Measurements from ENCODE around the gene PRR5. TPM values are rescaled to one million over a fixed set of nuclear protein-coding genes. Genes with fewer than 3 reads are reported as not detected.

The PRR5 gene
- total RNA-seq, 1 experiment from 2014 or later, result 26.9 TPM

- H4K20me1 ChIP-seq (ENCODE audit: insufficient read depth), result no peaks in the 10 kb centered on the region
- H3K79me2 ChIP-seq (ENCODE audit: insufficient read depth, low read length), result 0 out of 2 replicates have a peak, but pooled peaks cover under 1% of the 10 kb centered on the region
- no peaks in the 10 kb centered on the region; a peak in 3 of 4 replicates for H3K36me3 ChIP-seq (ENCODE audit: control insufficient read depth in 1 of 2, insufficient read depth in 2 of 2, low read length in 2 of 2)
- ATAC-seq, result no peak
- no TSS peak for BruUV-seq (replicated peaks)
- DNase-seq (ENCODE audit: low read depth, low spot score), result no peak
- no peaks in the 10 kb centered on the region; a peak in 1 of 4 replicates for H3K4me1 ChIP-seq (ENCODE audit: control insufficient read depth in 1 of 2, insufficient read depth in 2 of 2, low read length in 2 of 2)
- H2AFZ ChIP-seq (ENCODE audit: low read depth, low read length, poor library complexity, severe bottlenecking), result no peak overlapping the region
- CTCF ChIA-PET, result no interaction called here
- intact Hi-C loops (cut with micrococcal nuclease), result no loop called here
- H3K27ac ChIP-seq (ENCODE audit: low read depth, low read length), result no peak overlapping the region
- no peak overlapping the region for H3K9ac ChIP-seq (ENCODE audit: low read length)
- no peaks in the 10 kb centered on the region for H3K9me2 ChIP-seq (ENCODE audit: insufficient read depth)
- POLR2A ChIA-PET, result no interaction called here
- no peaks in the 10 kb centered on the region for H3K27me3 ChIP-seq (ENCODE audit: insufficient read depth, low read length)
- H3K4me2 ChIP-seq (ENCODE audit: low read length), result no peak overlapping the region
- H3K9me3 ChIP-seq (ENCODE audit: control insufficient read depth in 1 of 2, insufficient read depth in 1 of 2, low read depth in 1 of 2, low read length in 2 of 2), result no peaks in the 10 kb centered on the region
- H3K4me3 ChIP-seq (replicated peaks in 1 of 2; ENCODE audit: low read depth in 1 of 2, low read length in 2 of 2), result no peak overlapping the region
- RAD21 ChIA-PET (ENCODE audit: low non-redundant PET in 1 of 2, low total read pairs in 2 of 2, uncharacterized antibody in 2 of 2, unreplicated experiment in 2 of 2), result no interaction called here
- no peak for TF ChIP-seq POLR2A (IDR thresholded peaks at IDR 0.05; ENCODE audit: borderline replicate concordance, extremely low read depth, insufficient read depth, insufficient read length)
- no peak for TF ChIP-seq CTCF (IDR thresholded peaks at IDR 0.05 in 2 of 3, conservative IDR thresholded peaks at IDR 0.05 in 1 of 3; ENCODE audit: borderline replicate concordance in 1 of 3, insufficient read depth in 1 of 3, low read depth in 2 of 3, low read length in 2 of 3)
- TF ChIP-seq ELF1 (IDR thresholded peaks at IDR 0.05; ENCODE audit: borderline replicate concordance, low read depth), result no peak
- no peak for TF ChIP-seq REST (IDR thresholded peaks at IDR 0.05; ENCODE audit: low read depth)
- no peak for TF ChIP-seq EZH2phosphoT487 (IDR thresholded peaks at IDR 0.05; ENCODE audit: borderline replicate concordance)
- TF ChIP-seq MAX (IDR thresholded peaks at IDR 0.05), result no peak
- TF ChIP-seq ATF3 (IDR thresholded peaks at IDR 0.05), result no peak
- no peak for TF ChIP-seq SIN3A (IDR thresholded peaks at IDR 0.05; ENCODE audit: low read depth)
- no peak for TF ChIP-seq SRF (IDR thresholded peaks at IDR 0.05; ENCODE audit: low read depth)
- TF ChIP-seq EZH2 (IDR thresholded peaks at IDR 0.05), result no peak
- no peak for TF ChIP-seq EGR1 (IDR thresholded peaks at IDR 0.05; ENCODE audit: low read depth)
- no peak for TF ChIP-seq CEBPB (IDR thresholded peaks at IDR 0.05; ENCODE audit: low read depth)
- no peak for TF ChIP-seq CBX3 (IDR thresholded peaks at IDR 0.05; ENCODE audit: low read depth)
- no peak for TF ChIP-seq ZBTB33 (IDR thresholded peaks at IDR 0.05; ENCODE audit: extremely low read depth, insufficient replicate concordance, low read length)
- no peak for TF ChIP-seq POLR2AphosphoS5 (IDR thresholded peaks at IDR 0.05; ENCODE audit: low read depth, low read length)
- TF ChIP-seq ZNF274 (IDR thresholded peaks at IDR 0.05; ENCODE audit: low read depth, low read length), result no peak
- TF ChIP-seq TCF7L2 (IDR thresholded peaks at IDR 0.05; ENCODE audit: borderline replicate concordance, extremely low read depth, insufficient read depth, insufficient read length), result no peak
- no peak for TF ChIP-seq RAD21 (IDR thresholded peaks at IDR 0.05; ENCODE audit: low read depth)
Observed at GRCh38 chr22:44724416-44724815, 22.4 kb downstream of the PRR5 start.
